ENCODE measurements around the gene KRTAP24-1.

DNA sequence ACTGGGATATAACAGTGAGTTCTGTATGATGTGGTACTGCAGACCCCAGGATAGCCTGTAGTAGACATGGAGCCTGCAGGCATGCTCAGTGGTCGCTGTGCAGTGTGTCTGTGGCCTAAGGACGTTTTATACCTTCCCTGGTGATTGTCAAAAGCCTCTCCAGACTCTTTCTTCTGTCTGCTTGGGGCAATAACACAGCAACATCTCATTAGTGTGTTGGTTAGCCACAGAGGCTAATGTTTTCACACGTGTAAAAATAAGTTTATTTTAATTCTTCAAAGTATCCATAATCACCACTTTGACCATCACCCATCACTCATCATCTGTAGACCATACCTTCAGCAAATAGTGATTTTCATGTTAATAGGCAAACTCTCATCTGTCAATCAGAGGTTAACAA lies at the start of gene KRTAP24-1:
- TF ChIP-seq POLR2A (IDR thresholded peaks at IDR 0.05) (no peak), POLR2AphosphoS5 (IDR thresholded peaks at IDR 0.05; ENCODE audit: insufficient read depth in 1 of 2, low read depth in 1 of 2) (no peak)
- TF ChIP-seq, protein P1, sequence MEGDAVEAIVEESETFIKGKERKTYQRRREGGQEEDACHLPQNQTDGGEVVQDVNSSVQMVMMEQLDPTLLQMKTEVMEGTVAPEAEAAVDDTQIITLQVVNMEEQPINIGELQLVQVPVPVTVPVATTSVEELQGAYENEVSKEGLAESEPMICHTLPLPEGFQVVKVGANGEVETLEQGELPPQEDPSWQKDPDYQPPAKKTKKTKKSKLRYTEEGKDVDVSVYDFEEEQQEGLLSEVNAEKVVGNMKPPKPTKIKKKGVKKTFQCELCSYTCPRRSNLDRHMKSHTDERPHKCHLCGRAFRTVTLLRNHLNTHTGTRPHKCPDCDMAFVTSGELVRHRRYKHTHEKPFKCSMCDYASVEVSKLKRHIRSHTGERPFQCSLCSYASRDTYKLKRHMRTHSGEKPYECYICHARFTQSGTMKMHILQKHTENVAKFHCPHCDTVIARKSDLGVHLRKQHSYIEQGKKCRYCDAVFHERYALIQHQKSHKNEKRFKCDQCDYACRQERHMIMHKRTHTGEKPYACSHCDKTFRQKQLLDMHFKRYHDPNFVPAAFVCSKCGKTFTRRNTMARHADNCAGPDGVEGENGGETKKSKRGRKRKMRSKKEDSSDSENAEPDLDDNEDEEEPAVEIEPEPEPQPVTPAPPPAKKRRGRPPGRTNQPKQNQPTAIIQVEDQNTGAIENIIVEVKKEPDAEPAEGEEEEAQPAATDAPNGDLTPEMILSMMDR (IDR thresholded peaks at IDR 0.05) = no peak

Measured in vagina (tissue), 2 donors.